OCI-LY3 (cell line): ENCODE data around the gene TET2.
A peak's percentile ranks its signal among the peaks of the same experiment; 100 is the strongest.

ENCODE experiments used
- H2AFZ ChIP-seq: fragments of 200-600, 300-600 bp; shearing (Covaris generic); 2 replicates; pipeline ENCODE4 v1.6.0; 2014; ENCODE audit warnings: antibody characterized with exemption, low read depth, low read length
- H3K27ac ChIP-seq: fragments of 200-600, 300-600 bp; sonication (generic); 2 replicates; pipeline ENCODE4 v1.5.1; 2014; ENCODE audit warnings: mild to moderate bottlenecking, low read length, moderate library complexity, mixed read lengths
- H3K27me3 ChIP-seq: fragments of 200-600, 300-600 bp; sonication (generic); 2 replicates; pipeline ENCODE4 v1.6.1; 2014; ENCODE audit warnings: low read depth, low read length, mixed read lengths
- H3K36me3 ChIP-seq: fragments of 200-600, 300-600 bp; sonication (generic); replicated peaks from 2 replicates; pipeline ENCODE3; 2014; ENCODE audit warnings: low read depth, low read length, mixed read lengths
- H3K4me1 ChIP-seq: fragments of 300-600, 200-600 bp; sonication (generic); 2 replicates; pipeline ENCODE4 v1.6.1; 2014; ENCODE audit warnings: low read length, mixed read lengths
- H3K4me2 ChIP-seq: fragments of 200-600, 300-600 bp; sonication (generic); 2 replicates; pipeline ENCODE4 v1.6.1; 2014; ENCODE audit warnings: low read length, mixed read lengths
- H3K4me3 ChIP-seq: fragments of 300-600, 200-600 bp; sonication (generic); 2 replicates; pipeline ENCODE4 v1.5.1; 2014; ENCODE audit warnings: antibody characterized with exemption, mild to moderate bottlenecking, low read length, moderate library complexity
- H3K79me2 ChIP-seq: fragments of 300-600, 200-600 bp; shearing (Covaris generic); 2 replicates; pipeline ENCODE4 v1.6.1; 2014; ENCODE audit warnings: mild to moderate bottlenecking, low read length, mixed read lengths
- H3K9ac ChIP-seq: fragments of 300-600, 200-600 bp; shearing (Covaris generic); 2 replicates; pipeline ENCODE4 v1.6.0; 2014; ENCODE audit warnings: mild to moderate bottlenecking, low read length, moderate library complexity
- H3K9me3 ChIP-seq: fragments of 200-600, 300-600 bp; shearing (Covaris generic); 2 replicates; pipeline ENCODE4 v1.6.1; 2014; ENCODE audit warnings: low read length, mixed read lengths; ENCODE audit not compliant: insufficient read depth
- H4K20me1 ChIP-seq: fragments of 200-600, 300-600 bp; sonication (generic); 2 replicates; pipeline ENCODE4 v1.6.1; 2016; ENCODE audit warnings: low read length, mixed read lengths; ENCODE audit not compliant: insufficient read depth
- EZH2phosphoT487 ChIP-seq: fragments of 200-600 bp; shearing (Covaris generic); IDR thresholded peaks from 2 replicates; pipeline ENCODE4 v1.6.1; 2018; ENCODE audit warnings: antibody characterized with exemption, mixed run types, low read depth
- TF ChIP-seq, protein P1 (sequence below): fragments of 200-600, 300-600 bp; sonication (generic); IDR thresholded peaks from 2 replicates; pipeline ENCODE4 v1.5.1; 2014; ENCODE audit warnings: antibody characterized with exemption, low read length, low read depth

TET2 gene

GRCh38 chr4:105257817-105258495 lies 111.3 kb downstream of the TET2 start:
- Histone ChIP-seq H3K4me1 (no peaks in the 10 kb centered on the region), H3K36me3 (peaks cover 13% of the 10 kb centered on the region), H3K79me2 (no peaks in the 10 kb centered on the region), H4K20me1 (no peaks in the 10 kb centered on the region), H2AFZ (no peak overlapping the region), H3K27ac (no peak overlapping the region), H3K9me3 (no peaks in the 10 kb centered on the region), H3K27me3 (no peaks in the 10 kb centered on the region), H3K9ac (no peak overlapping the region), H3K4me2 (no peak overlapping the region), H3K4me3 (no peak overlapping the region)
- TF ChIP-seq, protein P1, sequence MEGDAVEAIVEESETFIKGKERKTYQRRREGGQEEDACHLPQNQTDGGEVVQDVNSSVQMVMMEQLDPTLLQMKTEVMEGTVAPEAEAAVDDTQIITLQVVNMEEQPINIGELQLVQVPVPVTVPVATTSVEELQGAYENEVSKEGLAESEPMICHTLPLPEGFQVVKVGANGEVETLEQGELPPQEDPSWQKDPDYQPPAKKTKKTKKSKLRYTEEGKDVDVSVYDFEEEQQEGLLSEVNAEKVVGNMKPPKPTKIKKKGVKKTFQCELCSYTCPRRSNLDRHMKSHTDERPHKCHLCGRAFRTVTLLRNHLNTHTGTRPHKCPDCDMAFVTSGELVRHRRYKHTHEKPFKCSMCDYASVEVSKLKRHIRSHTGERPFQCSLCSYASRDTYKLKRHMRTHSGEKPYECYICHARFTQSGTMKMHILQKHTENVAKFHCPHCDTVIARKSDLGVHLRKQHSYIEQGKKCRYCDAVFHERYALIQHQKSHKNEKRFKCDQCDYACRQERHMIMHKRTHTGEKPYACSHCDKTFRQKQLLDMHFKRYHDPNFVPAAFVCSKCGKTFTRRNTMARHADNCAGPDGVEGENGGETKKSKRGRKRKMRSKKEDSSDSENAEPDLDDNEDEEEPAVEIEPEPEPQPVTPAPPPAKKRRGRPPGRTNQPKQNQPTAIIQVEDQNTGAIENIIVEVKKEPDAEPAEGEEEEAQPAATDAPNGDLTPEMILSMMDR: peak; percentile 23; the same call in 1 of the 2 replicates
- no peak for TF ChIP-seq EZH2phosphoT487

DNA sequence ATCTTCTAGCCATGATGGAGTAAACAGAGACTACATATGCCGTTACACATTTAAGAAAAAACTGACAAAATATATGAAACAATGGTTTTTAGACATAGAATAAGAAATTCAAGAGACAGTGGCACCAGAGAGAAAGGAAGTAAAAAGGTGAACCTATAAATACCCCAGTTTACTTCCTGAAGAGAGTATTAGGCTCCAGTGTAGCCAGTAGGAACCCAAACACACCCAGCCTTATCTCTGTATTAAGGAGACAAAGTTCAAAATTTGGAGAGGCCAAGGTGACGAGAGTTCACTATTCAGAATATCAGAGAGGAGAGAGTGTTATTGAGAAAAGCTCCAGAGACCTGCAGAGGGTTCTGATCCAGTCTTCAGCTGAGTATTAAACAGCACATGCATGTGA lies 119.0 kb downstream of the TET2 start:
- no peaks in the 10 kb centered on the region for H3K4me1 ChIP-seq
- H3K27ac ChIP-seq: no peak overlapping the region
- H3K36me3 ChIP-seq: peaks cover 38% of the 10 kb centered on the region
- no peaks in the 10 kb centered on the region for H3K9me3 ChIP-seq
- H3K4me3 ChIP-seq: no peak overlapping the region
- H2AFZ ChIP-seq: no peak overlapping the region
- no peak for TF ChIP-seq EZH2phosphoT487
- TF ChIP-seq, protein P1: no peak
- H3K27me3 ChIP-seq: no peaks in the 10 kb centered on the region
- H3K79me2 ChIP-seq: no peaks in the 10 kb centered on the region
- H3K4me2 ChIP-seq: no peak overlapping the region
- no peaks in the 10 kb centered on the region for H4K20me1 ChIP-seq
- no peak overlapping the region for H3K9ac ChIP-seq

GRCh38 chr4:105267280-105267679 lies 120.6 kb downstream of the TET2 start:
- Histone ChIP-seq H3K9me3 (no peaks in the 10 kb centered on the region), H3K4me3 (no peak overlapping the region), H4K20me1 (no peaks in the 10 kb centered on the region), H3K4me1 (no peaks in the 10 kb centered on the region), H2AFZ (no peak overlapping the region), H3K36me3 (peaks cover 50% of the 10 kb centered on the region), H3K27me3 (no peaks in the 10 kb centered on the region), H3K27ac (no peak overlapping the region), H3K9ac (no peak overlapping the region), H3K79me2 (no peaks in the 10 kb centered on the region), H3K4me2 (no peak overlapping the region)
- no peak for TF ChIP-seq EZH2phosphoT487
- TF ChIP-seq, protein P1: no peak

DNA sequence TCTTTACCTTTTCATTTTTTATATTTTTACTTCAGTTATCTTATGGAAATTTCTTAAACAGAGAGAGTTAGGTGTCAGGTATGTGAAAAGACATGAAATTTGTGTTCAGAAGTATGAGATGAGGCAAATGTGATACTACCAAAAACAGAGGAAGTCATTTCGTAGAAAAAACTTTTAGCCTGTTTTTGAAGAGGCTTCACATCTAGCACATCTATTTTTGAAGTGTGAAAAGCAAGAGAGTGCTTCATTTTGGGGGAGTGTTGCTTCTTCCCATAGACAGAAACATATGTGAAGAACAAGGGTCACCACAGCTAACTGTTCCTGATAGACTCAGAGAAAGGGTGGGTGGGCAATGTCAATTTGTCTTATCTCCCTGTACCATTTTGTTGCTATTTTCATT lies 125.3 kb downstream of the TET2 start:
- Histone ChIP-seq H3K36me3 (peaks cover 66% of the 10 kb centered on the region), H3K27ac (no peak overlapping the region)
- TF ChIP-seq, protein P1: no peak
- TF ChIP-seq EZH2phosphoT487: no peak

More for the DNA sequence above, 125.3 kb downstream of the TET2 start:
- Histone ChIP-seq H3K4me2 (no peak overlapping the region), H3K4me3 (no peak overlapping the region), H3K4me1 (no peaks in the 10 kb centered on the region), H4K20me1 (no peaks in the 10 kb centered on the region), H2AFZ (no peak overlapping the region), H3K9me3 (no peaks in the 10 kb centered on the region), H3K9ac (no peak overlapping the region), H3K79me2 (no peaks in the 10 kb centered on the region), H3K27me3 (no peaks in the 10 kb centered on the region)
